GM21619 (cell line): ENCODE measurements around the gene PPT1.
A peak's percentile ranks its signal among the peaks of the same experiment; 100 is the strongest.

Experiments
- ATAC-seq: cut with Tn5 transposase; IDR thresholded peaks from one replicate; pipeline ENCODE4 v1.9.1; 2021; ENCODE audit not compliant: unreplicated experiment

Gene PPT1

GRCh38 chr1:40096977-40097782, at the start of gene PPT1:
TSS of gene PPT1 (minus strand) at chr1:40097252. CDS start at chr1:40097238, 14 bp downstream.
- peak; percentile 81 for ATAC-seq

- ATAC-seq, result no peak
Observed at GRCh38 chr1:40143891-40144575, 47.0 kb upstream of the PPT1 start.

GRCh38 chr1:40141878-40142535, 45.0 kb upstream of the PPT1 start:
- ATAC-seq, result no peak

GRCh38 chr1:40140211-40140973, 43.3 kb upstream of the PPT1 start:
- no peak for ATAC-seq

- no peak for ATAC-seq
Observed at GRCh38 chr1:40133839-40134238, 36.8 kb upstream of the PPT1 start.

- no peak for ATAC-seq
Observed at GRCh38 chr1:40133312-40133665, 36.2 kb upstream of the PPT1 start.

- ATAC-seq, result no peak
Observed at GRCh38 chr1:40132383-40133311, 35.6 kb upstream of the PPT1 start.

- no peak for ATAC-seq
Observed at GRCh38 chr1:40130892-40131291, 33.8 kb upstream of the PPT1 start.

- no peak for ATAC-seq
Observed at GRCh38 chr1:40122855-40123254, 25.8 kb upstream of the PPT1 start.

GRCh38 chr1:40120128-40120527, 23.1 kb upstream of the PPT1 start:
- ATAC-seq, result no peak

- ATAC-seq, result no peak
Observed at GRCh38 chr1:40114400-40114799, 17.3 kb upstream of the PPT1 start.

- ATAC-seq, result no peak
Observed at GRCh38 chr1:40110389-40110788, 13.3 kb upstream of the PPT1 start.

- ATAC-seq, result no peak
Observed at GRCh38 chr1:40107290-40107959, 10.4 kb upstream of the PPT1 start.

GRCh38 chr1:40105028-40105427, 8.0 kb upstream of the PPT1 start:
- no peak for ATAC-seq

GRCh38 chr1:40102896-40103295, 5.8 kb upstream of the PPT1 start:
- ATAC-seq, result no peak

- ATAC-seq, result no peak
Observed at GRCh38 chr1:40102038-40102437, 5.0 kb upstream of the PPT1 start.

- peak; percentile 18 for ATAC-seq
Observed at GRCh38 chr1:40096646-40096976, 441 bp downstream of the PPT1 start.

- no peak for ATAC-seq
Observed at GRCh38 chr1:40095806-40096205, 1.2 kb downstream of the PPT1 start.

- ATAC-seq, result no peak
Observed at GRCh38 chr1:40094466-40095110, 2.5 kb downstream of the PPT1 start.
